Esophagus muscularis mucosa (tissue), 4 donors: ENCODE data around the gene USP47. TPM values are rescaled to one million over a fixed set of nuclear protein-coding genes. Genes with fewer than 3 reads are reported as not detected.
A peak's percentile ranks its signal among the peaks of the same experiment; 100 is the strongest.

Source experiments
- DNase-seq: peaks from one replicate; pipeline ENCODE4 v3.0.0-alpha.2; 2017; ENCODE audit errors: extremely low spot score
- H3K27ac ChIP-seq, 4 donors: fragments of 200-600 bp; sonication (generic); replicated peaks in 1 of 4; 1 replicate in 3 of 4; 2 replicates in 1 of 4; pipeline ENCODE4 v1.5.1; 2016 to 2019; ENCODE audit warnings: mild to moderate bottlenecking in 1 of 4
- H3K27me3 ChIP-seq, 4 donors: fragments of 200-600 bp; sonication (generic); one replicate each; pipeline versions ENCODE4 v1.5.1 to v1.6.0; 2016 to 2019
- H3K36me3 ChIP-seq, 4 donors: fragments of 200-600 bp; sonication (generic); one replicate each; pipeline ENCODE4 v1.5.1; 2016 to 2019
- H3K4me1 ChIP-seq, 4 donors: fragments of 200-600 bp; sonication (generic); one replicate each; pipeline ENCODE4 v1.5.1; 2016 to 2019
- H3K4me3 ChIP-seq, 4 donors: fragments of 200-600 bp; sonication (generic); 1 replicate in 2 of 4; 2 replicates in 2 of 4; pipeline ENCODE4 v1.5.1; 2016 to 2019; ENCODE audit warnings: mild to moderate bottlenecking in 4 of 4, moderate library complexity in 1 of 4
- H3K9me3 ChIP-seq, 4 donors: fragments of 200-600 bp; sonication (generic); 1 replicate in 3 of 4; 2 replicates in 1 of 4; pipeline ENCODE4 v1.5.1; 2016 to 2019
- EP300 ChIP-seq: sonication (generic); formaldehyde crosslinking; IDR thresholded peaks from one replicate; pipeline ENCODE4 v1.6.1; 2017; ENCODE audit warnings: antibody characterized with exemption
- POLR2A ChIP-seq: fragments of 450-650 bp; IDR thresholded peaks from one replicate; pipeline ENCODE4 v1.6.1; 2017; ENCODE audit warnings: antibody characterized with exemption, moderate library complexity, mild to moderate bottlenecking, low read depth
- POLR2AphosphoS5 ChIP-seq, 2 donors: sonication (generic); formaldehyde crosslinking; IDR thresholded peaks; one replicate each; pipeline ENCODE4 v1.6.1; 2017; ENCODE audit warnings: antibody characterized with exemption in 2 of 2
- WGBS: methylation state at CpG from one replicate; pipeline ENCODE4 v1.1.5; 2018; 5-methylcytosine and 5-hydroxymethylcytosine counted together
- intact Hi-C: fragments of 100-400 bp; cut with DNase I; formaldehyde crosslinking; loops from one replicate; pipeline ENCODE4 v1.15.1; 2023
- total RNA-seq, 4 donors: library from RNA; depleted of rRNA; stranded (reverse); fragments of >200 nt; gene quantifications; one replicate each; pipeline versions ENCODE4 v1.1.0 to v1.2.1, GENCODE V29; 2016
- TF ChIP-seq, protein P1 (sequence below), 3 experiments: fragments of 200-600 bp in 2 of 3; fragments of 450-650 bp in 1 of 3; sonication (generic) in 2 of 3; IDR thresholded peaks; one replicate each; pipeline ENCODE4 v1.5.1; 2017 to 2019; ENCODE audit warnings: antibody characterized with exemption in 3 of 3, mild to moderate bottlenecking in 2 of 3, moderate library complexity in 1 of 3

The USP47 gene
- total RNA-seq, 4 donors from 2014 or later = 86.2 to 112 (median 96.5) TPM

- Histone ChIP-seq H3K27me3 (no peaks in the 10 kb centered on the region), H3K36me3 (peaks cover 0 to 5% (median 2%) of the 10 kb centered on the region in 4 donors), H3K4me3 (no peak overlapping the region), H3K27ac (peak overlapping the region; percentile 73 to 83 (median 78)), H3K9me3 (no peaks in the 10 kb centered on the region), H3K4me1 (peaks cover 85 to 93% (median 86%) of the 10 kb centered on the region in 4 donors)
- DNase-seq = peak; percentile 87
- WGBS = 75% methylated on average over 3 of the region's 3 CpGs
- TF ChIP-seq, protein P1, sequence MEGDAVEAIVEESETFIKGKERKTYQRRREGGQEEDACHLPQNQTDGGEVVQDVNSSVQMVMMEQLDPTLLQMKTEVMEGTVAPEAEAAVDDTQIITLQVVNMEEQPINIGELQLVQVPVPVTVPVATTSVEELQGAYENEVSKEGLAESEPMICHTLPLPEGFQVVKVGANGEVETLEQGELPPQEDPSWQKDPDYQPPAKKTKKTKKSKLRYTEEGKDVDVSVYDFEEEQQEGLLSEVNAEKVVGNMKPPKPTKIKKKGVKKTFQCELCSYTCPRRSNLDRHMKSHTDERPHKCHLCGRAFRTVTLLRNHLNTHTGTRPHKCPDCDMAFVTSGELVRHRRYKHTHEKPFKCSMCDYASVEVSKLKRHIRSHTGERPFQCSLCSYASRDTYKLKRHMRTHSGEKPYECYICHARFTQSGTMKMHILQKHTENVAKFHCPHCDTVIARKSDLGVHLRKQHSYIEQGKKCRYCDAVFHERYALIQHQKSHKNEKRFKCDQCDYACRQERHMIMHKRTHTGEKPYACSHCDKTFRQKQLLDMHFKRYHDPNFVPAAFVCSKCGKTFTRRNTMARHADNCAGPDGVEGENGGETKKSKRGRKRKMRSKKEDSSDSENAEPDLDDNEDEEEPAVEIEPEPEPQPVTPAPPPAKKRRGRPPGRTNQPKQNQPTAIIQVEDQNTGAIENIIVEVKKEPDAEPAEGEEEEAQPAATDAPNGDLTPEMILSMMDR (IDR thresholded peaks at IDR 0.05) = no peak
- no peak for TF ChIP-seq EP300
- no peak for TF ChIP-seq POLR2A
- no peak for TF ChIP-seq POLR2AphosphoS5 (IDR thresholded peaks at IDR 0.05)
- intact Hi-C loops = no loop called here
These were observed 131.1 kb downstream of the USP47 start for GRCh38 chr11:11972730-11973341.

- WGBS = 23% methylated on average over 8 of the region's 8 CpGs
- Histone ChIP-seq H3K4me3 (no peak overlapping the region), H3K9me3 (no peaks in the 10 kb centered on the region), H3K36me3 (no peaks in the 10 kb centered on the region), H3K27ac (peak overlapping the region; percentile 73 to 83 (median 78)), H3K27me3 (no peaks in the 10 kb centered on the region), H3K4me1 (peaks cover 86 to 97% (median 90%) of the 10 kb centered on the region in 4 donors)
- DNase-seq = no peak
- no peak for TF ChIP-seq EP300
- TF ChIP-seq, protein P1 (IDR thresholded peaks at IDR 0.05) = no peak
- no peak for TF ChIP-seq POLR2A
- peak; percentile 43 to 69 for TF ChIP-seq POLR2AphosphoS5 (IDR thresholded peaks at IDR 0.05)
- intact Hi-C loops = no loop called here
These were observed 131.6 kb downstream of the USP47 start for GRCh38 chr11:11973361-11973800.

DNA sequence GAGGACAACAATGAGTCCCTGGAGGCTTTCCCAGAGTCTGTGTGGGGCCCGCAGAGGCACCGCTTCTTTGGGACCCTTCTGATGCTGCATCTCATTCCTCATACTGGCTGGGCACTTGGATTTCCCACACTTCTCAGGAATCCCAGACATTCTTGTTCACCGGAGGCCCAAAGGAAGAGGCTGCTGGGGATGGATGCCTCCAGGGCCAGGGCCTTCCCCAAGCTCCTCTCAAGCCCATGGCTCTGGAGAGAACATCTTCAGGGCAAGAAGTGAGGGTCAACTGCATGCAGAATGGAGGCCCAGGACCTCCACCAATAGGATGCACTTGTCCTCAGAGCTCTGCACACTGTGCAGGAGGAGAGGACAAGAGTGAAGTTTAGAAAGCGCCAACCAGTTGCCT is 132.1 kb downstream of the USP47 start:
- intact Hi-C loops = no loop called here
- Histone ChIP-seq H3K36me3 (no peaks in the 10 kb centered on the region), H3K4me3 (no peak overlapping the region), H3K27me3 (no peaks in the 10 kb centered on the region), H3K4me1 (peaks cover 86 to 97% (median 90%) of the 10 kb centered on the region in 4 donors), H3K27ac (peak overlapping the region; percentile 73 to 83 (median 78)), H3K9me3 (no peaks in the 10 kb centered on the region)
- TF ChIP-seq POLR2A (no peak), POLR2AphosphoS5 (IDR thresholded peaks at IDR 0.05) (no peak)
- TF ChIP-seq, protein P1 (IDR thresholded peaks at IDR 0.05) = no peak
- DNase-seq = no peak
- WGBS = 58% methylated on average over 4 of the region's 4 CpGs

GRCh38 chr11:11975201-11976092 is 133.7 kb downstream of the USP47 start:
- peak overlapping the region; percentile 67 to 85 (median 80) for H3K27ac ChIP-seq
- TF ChIP-seq, protein P1 (IDR thresholded peaks at IDR 0.05) = no peak
- TF ChIP-seq EP300 (no peak), POLR2AphosphoS5 (IDR thresholded peaks at IDR 0.05) (no peak), POLR2A (no peak)
- no peaks in the 10 kb centered on the region for H3K27me3 ChIP-seq
- no peaks in the 10 kb centered on the region for H3K36me3 ChIP-seq
- H3K4me1 ChIP-seq = peaks cover 92 to 98% (median 94%) of the 10 kb centered on the region in 4 donors
- WGBS = 90% methylated on average over 10 of the region's 11 CpGs
- intact Hi-C loops = loop anchor here (5.0 kb wide), 1 partner anchor 67 kb away; no protein-coding TSS in a partner anchor
- DNase-seq = no peak
- H3K9me3 ChIP-seq = no peaks in the 10 kb centered on the region
- no peak overlapping the region for H3K4me3 ChIP-seq
